A673 (cell line): ENCODE data around the gene SLC25A34. TPM values are rescaled to one million over a fixed set of nuclear protein-coding genes. Genes with fewer than 3 reads are reported as not detected.

Source experiments
- BruUV-seq: library from RNA; stranded (reverse); fragments of 400-500 nt; replicated peaks from 2 replicates; lab custom pipeline; 2021; lab: Mats Ljungman, UMichigan
- CTCF ChIA-PET: fragments of 300-600 bp; sonication (Branson Sonifier 250); formaldehyde crosslinking; loops from one replicate; lab custom pipeline; 2022; ENCODE audit warnings: antibody characterized with exemption; lab: Charles Lee
- POLR2A ChIA-PET: fragments of 300-600 bp; sonication (Branson Sonifier 250); formaldehyde crosslinking; loops from one replicate; lab custom pipeline; 2022; ENCODE audit warnings: antibody characterized with exemption; ENCODE audit not compliant: low non-redundant PET; lab: Charles Lee
- DNase-seq: peaks from one replicate; pipeline ENCODE4 v3.0.0-alpha.2; 2015; ENCODE audit warnings: low spot score
- H3K27ac ChIP-seq: fragments of 200-600 bp; sonication (generic); 2 replicates; pipeline ENCODE4 v1.5.1; 2016; ENCODE audit warnings: mixed run types, low read depth, mild to moderate bottlenecking, mixed read lengths, antibody characterized with exemption, low read length; ENCODE audit not compliant: poor library complexity, severe bottlenecking
- H3K27me3 ChIP-seq: fragments of 200-600 bp; sonication (generic); replicated peaks from 2 replicates; pipeline ENCODE4 v1.6.1; 2017; ENCODE audit warnings: mixed run types, low read depth, mild to moderate bottlenecking, mixed read lengths, antibody characterized with exemption, low read length; ENCODE audit not compliant: insufficient read depth, poor library complexity
- H3K36me3 ChIP-seq: fragments of 200-600 bp; sonication (generic); 2 replicates; pipeline ENCODE4 v1.6.1; 2016; ENCODE audit warnings: mixed run types, mild to moderate bottlenecking, mixed read lengths, antibody characterized with exemption, low read length; ENCODE audit not compliant: insufficient read depth, poor library complexity, severe bottlenecking
- H3K4me1 ChIP-seq: fragments of 200-600 bp; sonication (generic); 2 replicates; pipeline ENCODE4 v1.6.1; 2017; ENCODE audit warnings: mixed run types, mild to moderate bottlenecking, mixed read lengths, antibody characterized with exemption, low read length; ENCODE audit not compliant: insufficient read depth, poor library complexity, severe bottlenecking
- H3K4me3 ChIP-seq: fragments of 200-600 bp; sonication (generic); 2 replicates; pipeline ENCODE4 v1.5.1; 2016; ENCODE audit warnings: low read depth, mixed run types, mild to moderate bottlenecking, mixed read lengths, low read length; ENCODE audit not compliant: poor library complexity, severe bottlenecking
- H3K9me3 ChIP-seq: fragments of 200-600 bp; sonication (generic); 2 replicates; pipeline ENCODE4 v1.6.1; 2016; ENCODE audit warnings: mixed run types, low read depth, mild to moderate bottlenecking, mixed read lengths, antibody characterized with exemption, low read length; ENCODE audit not compliant: poor library complexity, severe bottlenecking
- EZH2 ChIP-seq: fragments of 200-600 bp; sonication (generic); IDR thresholded peaks from 2 replicates; pipeline ENCODE4 v1.6.1; 2017; ENCODE audit warnings: borderline replicate concordance, low read depth, mild to moderate bottlenecking, mixed read lengths, antibody characterized with exemption, low read length; ENCODE audit not compliant: poor library complexity, severe bottlenecking
- intact Hi-C: fragments of 100-400 bp; cut with micrococcal nuclease; formaldehyde crosslinking; loops from one replicate; pipeline ENCODE4 v1.10.0; 2022; ENCODE audit not compliant: unreplicated experiment
- total RNA-seq: library from RNA; stranded (reverse); gene quantifications from 2 replicates; pipeline ENCODE4 v1.2.3, GENCODE V29; 2021
- TF ChIP-seq, protein P1 (sequence below): fragments of 300-800, 200-600 bp; sonication (generic); conservative IDR thresholded peaks from 2 replicates; pipeline ENCODE4 v1.5.1; 2017; ENCODE audit warnings: low read depth, mild to moderate bottlenecking, antibody characterized with exemption, low read length, moderate library complexity, mixed read lengths

Gene SLC25A34
- total RNA-seq, 1 experiment from 2014 or later = 3.2 TPM

DNA sequence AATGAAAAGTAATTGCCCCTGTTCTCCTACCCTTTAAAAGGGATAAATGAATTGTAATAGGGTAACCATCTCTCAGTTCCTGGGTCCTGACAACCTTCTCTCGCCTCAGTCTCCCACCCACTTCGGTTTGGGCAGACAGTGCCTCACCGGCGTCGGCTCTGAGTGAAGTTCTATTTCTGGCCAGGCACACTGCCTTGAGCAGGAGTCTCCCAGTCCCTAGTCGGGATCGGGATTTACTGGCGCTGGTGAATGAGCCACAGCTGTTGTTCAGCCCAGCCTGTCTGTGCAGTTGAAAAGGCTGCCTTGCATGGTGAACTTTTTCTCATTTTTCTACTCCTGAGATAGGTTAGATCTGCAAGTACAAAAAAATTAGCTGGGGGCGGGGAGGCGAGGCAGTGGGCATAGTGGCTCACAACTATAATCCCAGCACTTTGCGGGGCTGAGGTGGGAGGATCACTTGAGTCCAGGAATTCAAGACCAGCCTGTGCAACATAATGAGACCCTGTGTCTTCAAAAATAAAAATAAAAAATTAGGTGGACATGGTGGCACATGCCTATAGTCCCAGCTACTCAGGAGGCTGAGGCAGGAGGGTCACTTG lies 44.5 kb upstream of the SLC25A34 start:
- Histone ChIP-seq H3K36me3 (no peaks in the 10 kb centered on the region), H3K9me3 (no peaks in the 10 kb centered on the region), H3K4me3 (no peak overlapping the region), H3K4me1 (no peaks in the 10 kb centered on the region), H3K27me3 (no peaks in the 10 kb centered on the region), H3K27ac (no peak overlapping the region)
- no peak for DNase-seq
- BruUV-seq = no TSS peak
- intact Hi-C loops = no loop called here
- TF ChIP-seq EZH2 = no peak
- TF ChIP-seq, protein P1, sequence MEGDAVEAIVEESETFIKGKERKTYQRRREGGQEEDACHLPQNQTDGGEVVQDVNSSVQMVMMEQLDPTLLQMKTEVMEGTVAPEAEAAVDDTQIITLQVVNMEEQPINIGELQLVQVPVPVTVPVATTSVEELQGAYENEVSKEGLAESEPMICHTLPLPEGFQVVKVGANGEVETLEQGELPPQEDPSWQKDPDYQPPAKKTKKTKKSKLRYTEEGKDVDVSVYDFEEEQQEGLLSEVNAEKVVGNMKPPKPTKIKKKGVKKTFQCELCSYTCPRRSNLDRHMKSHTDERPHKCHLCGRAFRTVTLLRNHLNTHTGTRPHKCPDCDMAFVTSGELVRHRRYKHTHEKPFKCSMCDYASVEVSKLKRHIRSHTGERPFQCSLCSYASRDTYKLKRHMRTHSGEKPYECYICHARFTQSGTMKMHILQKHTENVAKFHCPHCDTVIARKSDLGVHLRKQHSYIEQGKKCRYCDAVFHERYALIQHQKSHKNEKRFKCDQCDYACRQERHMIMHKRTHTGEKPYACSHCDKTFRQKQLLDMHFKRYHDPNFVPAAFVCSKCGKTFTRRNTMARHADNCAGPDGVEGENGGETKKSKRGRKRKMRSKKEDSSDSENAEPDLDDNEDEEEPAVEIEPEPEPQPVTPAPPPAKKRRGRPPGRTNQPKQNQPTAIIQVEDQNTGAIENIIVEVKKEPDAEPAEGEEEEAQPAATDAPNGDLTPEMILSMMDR = no peak
- CTCF ChIA-PET = no interaction called here
- POLR2A ChIA-PET = no interaction called here

DNA sequence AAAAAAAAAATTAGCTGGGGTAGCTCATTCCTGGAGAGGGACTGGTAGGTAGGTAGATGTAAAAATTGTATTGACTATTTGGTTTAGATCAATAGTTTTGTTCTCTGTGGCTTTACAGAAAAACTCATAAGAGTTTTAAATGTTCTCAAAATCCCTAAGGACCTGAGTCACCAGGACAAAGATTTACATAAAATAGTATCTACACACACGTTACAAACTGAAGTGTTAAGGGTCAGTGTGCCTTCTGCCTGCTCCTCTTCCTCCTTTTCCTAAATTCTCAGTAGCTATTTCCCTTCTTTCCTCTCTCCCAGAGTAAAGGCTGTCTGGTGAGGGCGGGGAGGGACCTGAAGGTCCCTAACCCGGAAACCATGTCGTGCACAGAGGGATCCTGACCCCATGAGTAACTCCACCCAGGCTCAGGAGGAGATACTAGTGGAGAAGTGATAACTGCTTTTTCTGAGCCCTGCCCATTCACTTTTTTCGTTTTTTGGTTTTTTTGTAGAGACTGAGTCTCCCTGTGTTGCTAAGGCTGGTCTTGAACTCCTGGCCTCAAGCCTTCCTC lies 43.9 kb upstream of the SLC25A34 start:
- POLR2A ChIA-PET = no interaction called here
- no peak for DNase-seq
- Histone ChIP-seq H3K4me1 (no peaks in the 10 kb centered on the region), H3K9me3 (no peaks in the 10 kb centered on the region), H3K27ac (no peak overlapping the region), H3K4me3 (no peak overlapping the region), H3K27me3 (no peaks in the 10 kb centered on the region), H3K36me3 (no peaks in the 10 kb centered on the region)
- no peak for TF ChIP-seq EZH2
- TF ChIP-seq, protein P1 = no peak
- no TSS peak for BruUV-seq
- CTCF ChIA-PET = no interaction called here
- intact Hi-C loops = no loop called here

DNA sequence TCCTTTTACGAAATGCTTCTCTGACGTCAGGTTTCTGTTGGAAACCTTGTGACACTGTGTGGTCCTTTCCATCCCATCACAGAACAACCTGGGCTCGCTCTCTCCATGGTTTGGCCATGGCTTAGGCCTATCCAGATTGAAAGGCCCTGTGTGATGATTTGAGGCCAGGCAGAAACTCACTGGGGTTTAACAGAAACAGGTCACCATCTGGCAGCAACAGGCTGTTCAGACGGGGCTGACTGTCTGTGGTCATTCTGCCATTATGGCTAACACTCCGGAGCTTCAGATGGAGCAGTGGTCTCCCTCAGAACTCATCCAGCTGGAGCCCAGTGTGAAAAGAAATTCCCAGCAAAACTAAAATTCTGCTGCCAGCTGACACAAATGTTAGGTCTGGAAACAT lies 42.7 kb upstream of the SLC25A34 start:
- TF ChIP-seq, protein P1 = no peak
- TF ChIP-seq EZH2 = no peak
- Histone ChIP-seq H3K27ac (no peak overlapping the region), H3K27me3 (no peaks in the 10 kb centered on the region), H3K4me3 (no peak overlapping the region), H3K4me1 (no peaks in the 10 kb centered on the region), H3K36me3 (no peaks in the 10 kb centered on the region), H3K9me3 (no peaks in the 10 kb centered on the region)
- CTCF ChIA-PET = no interaction called here
- BruUV-seq = no TSS peak
- intact Hi-C loops = no loop called here
- POLR2A ChIA-PET = no interaction called here
- DNase-seq = no peak
